ENCODE results near the gene RBP4. TPM values are rescaled to one million over a fixed set of nuclear protein-coding genes. Genes with fewer than 3 reads are reported as not detected.

The RBP4 gene
- total RNA-seq, 1 donor from 2014 or later: 9.0 TPM

DNA sequence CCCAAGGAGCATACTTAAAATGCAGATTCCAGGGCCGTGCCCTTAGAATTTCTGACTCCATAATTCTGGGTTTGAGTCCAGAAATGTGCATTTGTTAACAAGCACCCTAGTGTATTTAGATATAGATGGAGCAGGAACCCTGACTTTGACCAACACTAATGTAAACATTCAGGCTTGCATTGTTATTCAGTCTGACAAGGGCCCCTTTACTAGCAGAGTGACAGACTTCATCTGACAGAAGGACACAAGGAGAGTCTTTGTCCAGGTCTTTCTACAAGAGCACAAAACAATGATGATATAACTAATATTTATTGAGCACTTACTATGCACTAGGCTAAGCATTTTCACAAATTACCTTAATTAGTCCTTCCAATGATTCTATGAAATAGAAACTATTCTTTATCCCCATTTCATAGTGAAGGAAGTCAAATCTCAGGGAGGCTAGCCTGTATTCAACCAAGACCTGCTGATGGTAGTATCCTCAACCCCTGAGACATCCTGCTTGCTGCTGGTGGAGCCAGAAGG is 3.9 kb downstream of the RBP4 start:
- DNase-seq (ENCODE audit: low spot score in 2 of 2) (no peak), FAIRE-seq (no peak)

GRCh38 chr10:93596539-93596938 is 4.5 kb downstream of the RBP4 start:
- FAIRE-seq: no peak
- no peak for DNase-seq (ENCODE audit: low spot score in 2 of 2)

DNA sequence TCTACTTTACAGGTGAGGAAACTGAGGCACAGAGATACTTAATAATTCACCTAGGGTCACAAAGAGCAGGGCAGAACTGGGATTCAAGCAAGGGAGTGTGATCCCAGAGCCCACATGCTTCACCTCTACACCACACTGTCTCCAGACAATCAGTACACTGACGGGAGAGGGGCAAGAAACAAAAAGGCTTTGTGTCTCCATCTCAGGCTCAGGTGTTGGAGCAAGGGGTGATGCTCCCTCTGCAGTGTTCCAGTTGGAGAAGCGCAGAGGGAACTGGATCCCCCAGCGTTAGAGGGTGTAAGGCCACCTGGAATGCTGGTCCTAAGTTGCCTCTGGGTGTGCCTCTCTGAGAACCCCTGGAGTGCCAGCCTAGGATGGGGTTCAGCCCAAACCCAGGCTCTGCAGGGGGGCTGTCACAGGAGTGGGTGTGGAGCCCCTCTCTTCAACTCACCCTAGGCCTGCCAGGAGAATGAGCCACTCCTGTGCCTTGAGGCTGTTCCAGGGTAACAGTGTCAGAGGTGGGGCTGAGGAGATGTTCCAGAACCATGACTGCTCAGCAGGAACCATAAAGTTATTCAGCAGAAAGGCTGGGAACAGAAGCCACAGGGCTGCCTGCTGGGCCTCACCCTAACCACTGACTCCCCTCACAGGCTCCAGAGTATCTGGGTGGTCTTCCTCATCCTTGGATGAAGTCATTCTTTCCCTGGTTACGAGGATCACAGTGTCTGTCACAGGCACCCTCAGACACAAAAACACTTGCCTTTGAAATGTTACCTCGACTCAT is 5.5 kb downstream of the RBP4 start:
- FAIRE-seq (no peak), DNase-seq (ENCODE audit: low spot score in 2 of 2) (no peak)

DNA sequence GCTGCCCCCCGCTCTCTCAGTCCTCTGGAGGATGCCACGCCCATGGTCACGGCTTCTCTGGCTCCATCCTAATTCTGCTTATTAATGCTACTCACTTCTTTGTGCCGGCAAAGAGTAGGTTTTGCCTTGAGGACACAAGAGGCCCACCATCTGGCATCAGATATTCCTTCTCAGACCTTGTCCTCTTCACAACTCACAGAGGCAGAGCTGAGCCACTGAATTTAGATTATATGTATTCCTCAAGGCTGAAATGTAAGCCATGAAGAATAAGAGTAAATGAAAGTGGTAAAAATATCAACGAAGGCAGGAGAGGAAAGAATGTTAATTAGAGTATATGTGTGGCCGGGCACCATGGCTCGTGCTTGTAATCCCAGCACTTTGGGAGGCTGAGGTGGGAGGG is 6.5 kb downstream of the RBP4 start:
- FAIRE-seq (no peak), DNase-seq (ENCODE audit: low spot score in 2 of 2) (no peak)

- DNase-seq (ENCODE audit: low spot score in 2 of 2) (no peak), FAIRE-seq (no peak)
Measured at GRCh38 chr10:93593749-93594148, 7.3 kb downstream of the RBP4 start.

DNA sequence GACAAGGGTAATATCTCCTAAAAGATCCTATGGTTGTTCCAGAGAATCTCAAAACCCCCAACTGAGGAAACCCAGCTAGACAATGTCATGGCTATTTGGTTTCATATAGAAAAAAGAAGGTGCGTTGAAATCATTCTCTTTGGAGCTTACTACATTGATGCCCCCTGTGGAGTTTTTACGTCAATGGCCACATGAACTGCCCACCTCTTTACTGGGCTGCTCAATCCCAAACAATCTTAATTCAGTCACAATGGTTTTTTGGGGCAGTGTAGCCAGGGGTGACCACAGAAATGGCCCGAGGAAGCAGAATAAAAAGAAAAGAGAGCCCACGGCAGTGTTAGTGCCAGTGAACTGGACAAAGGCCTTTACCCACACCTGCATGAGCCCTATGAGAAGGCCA is 7.8 kb downstream of the RBP4 start:
- DNase-seq (ENCODE audit: low spot score in 2 of 2): no peak
- FAIRE-seq: no peak

- FAIRE-seq: no peak
- DNase-seq (ENCODE audit: low spot score in 2 of 2): no peak
Measured at GRCh38 chr10:93591065-93591808, 9.8 kb downstream of the RBP4 start.

DNA sequence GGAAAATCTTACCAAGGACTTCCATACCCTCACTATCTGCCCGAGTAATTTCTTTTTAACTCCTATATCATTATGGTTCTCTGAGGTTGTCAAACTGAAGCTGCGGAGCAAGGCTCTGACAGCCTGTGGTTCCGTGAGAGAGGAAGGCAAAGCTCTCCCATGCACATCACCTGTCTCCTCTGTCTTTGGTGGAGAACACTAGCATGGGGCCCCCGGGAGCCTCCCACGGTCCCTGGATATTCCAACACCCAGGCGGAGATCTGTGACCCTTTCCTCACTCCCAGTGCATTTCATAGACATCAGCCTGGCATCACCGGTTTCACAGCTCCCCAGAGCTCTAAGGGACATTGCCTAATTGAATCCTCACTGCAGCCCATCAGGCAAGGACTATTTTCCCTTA is 10.4 kb downstream of the RBP4 start:
- DNase-seq (ENCODE audit: low spot score in 2 of 2) (no peak), FAIRE-seq (no peak)

GRCh38 chr10:93589648-93590562 is 11.1 kb downstream of the RBP4 start:
- DNase-seq (ENCODE audit: low spot score in 2 of 2) (no peak), FAIRE-seq (no peak)

GRCh38 chr10:93584445-93584844 is 16.6 kb downstream of the RBP4 start:
- FAIRE-seq (no peak), DNase-seq (ENCODE audit: low spot score in 2 of 2) (no peak)

DNA sequence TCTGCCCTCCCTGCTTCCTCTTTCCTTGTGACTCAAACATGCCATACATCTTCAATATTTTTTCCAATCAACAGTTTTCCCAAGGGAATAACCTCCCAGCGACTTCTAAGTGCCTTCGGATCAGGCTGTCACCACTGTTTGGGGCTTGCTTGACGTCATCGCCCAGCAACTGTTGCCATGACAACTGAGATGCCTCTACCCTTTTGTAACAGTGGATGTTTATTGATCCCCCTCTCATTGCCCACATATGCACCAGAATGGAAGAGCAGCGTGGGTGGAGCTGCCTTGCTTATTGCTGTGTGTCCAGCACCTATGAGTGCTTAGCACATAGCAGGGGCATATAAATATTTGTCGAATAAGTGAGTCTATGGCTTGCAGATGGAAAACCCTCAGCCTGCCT is 20.2 kb downstream of the RBP4 start:
- no peak for FAIRE-seq
- DNase-seq (ENCODE audit: low spot score in 2 of 2): no peak

DNA sequence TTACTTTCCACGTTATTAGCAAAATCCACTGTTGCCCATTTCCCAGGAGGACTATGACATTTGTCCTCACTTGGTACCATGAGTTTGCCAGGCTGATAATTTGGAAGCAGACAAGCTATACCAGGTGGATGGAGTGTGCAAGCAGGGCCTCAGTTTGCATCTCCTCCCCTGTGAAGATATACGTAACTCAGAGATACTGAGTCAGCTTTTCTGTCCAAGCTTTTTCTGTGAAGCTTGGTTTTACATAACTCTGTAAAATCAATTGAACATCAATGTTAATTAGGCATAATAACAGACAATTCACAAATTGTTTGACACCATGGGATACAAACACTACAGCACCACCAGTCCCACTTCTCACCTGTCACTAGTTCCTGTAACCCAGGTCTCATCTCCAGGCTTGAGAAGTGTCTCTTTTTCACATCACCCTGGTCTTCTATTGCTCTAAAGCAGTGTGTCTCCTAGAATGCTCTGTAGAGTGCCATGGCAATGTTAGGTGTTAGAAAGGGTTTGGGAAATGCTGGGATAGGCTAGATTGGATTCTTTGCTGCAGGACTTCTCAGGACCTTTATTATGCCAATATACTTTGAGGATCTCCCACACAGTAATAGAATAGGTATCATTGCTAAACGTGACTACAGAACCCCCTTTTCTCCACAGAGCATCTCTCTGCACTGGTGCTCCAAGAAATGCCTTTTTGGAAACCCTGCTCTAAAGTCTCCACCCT is 20.9 kb downstream of the RBP4 start:
- FAIRE-seq: no peak
- no peak for DNase-seq (ENCODE audit: low spot score in 2 of 2)

DNA sequence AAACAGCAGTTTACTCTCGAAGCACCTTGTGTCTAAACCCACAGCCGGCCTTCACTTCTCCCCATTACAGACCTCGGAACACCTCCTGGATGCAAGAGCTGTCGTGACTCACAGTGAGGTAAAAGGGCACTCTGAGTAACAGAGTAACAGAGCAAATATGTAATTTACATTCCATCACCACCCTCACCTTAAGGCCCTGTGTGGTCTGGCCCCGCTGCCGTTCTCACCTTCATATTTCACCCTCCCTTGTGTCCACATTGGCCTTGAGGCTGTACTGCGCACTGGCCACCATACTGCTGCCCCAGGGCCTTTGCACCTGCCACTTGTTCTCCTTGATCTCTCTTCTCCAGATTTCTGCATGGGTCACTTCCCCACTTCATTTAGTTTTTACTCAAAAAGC is 21.9 kb downstream of the RBP4 start:
- DNase-seq (ENCODE audit: low spot score in 2 of 2) (no peak), FAIRE-seq (no peak)

DNA sequence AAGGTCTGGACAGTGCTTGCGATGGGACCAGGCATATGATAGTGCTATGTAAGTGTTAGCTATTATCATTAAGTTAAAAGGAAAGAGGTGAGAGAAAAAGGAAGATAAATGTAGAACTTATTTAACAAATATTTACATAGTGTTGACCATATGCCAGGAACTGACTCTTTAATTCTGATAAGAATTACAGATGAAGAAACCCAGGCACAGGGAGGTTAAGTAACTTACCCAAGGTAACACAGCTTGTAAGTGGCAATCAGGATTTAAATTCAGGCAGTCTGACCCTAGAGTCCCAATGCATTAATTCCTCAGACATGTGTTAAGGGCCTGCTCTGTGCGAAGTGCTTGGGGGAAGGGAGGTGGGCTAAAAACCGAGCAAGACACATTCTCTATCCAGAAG is 23.5 kb downstream of the RBP4 start:
- no peak for DNase-seq (ENCODE audit: low spot score in 2 of 2)

GRCh38 chr10:93576888-93577287 is 24.1 kb downstream of the RBP4 start:
- FAIRE-seq (no peak), DNase-seq (ENCODE audit: low spot score in 2 of 2) (no peak)

More for the DNA sequence above, 23.5 kb downstream of the RBP4 start:
- no peak for FAIRE-seq

DNA sequence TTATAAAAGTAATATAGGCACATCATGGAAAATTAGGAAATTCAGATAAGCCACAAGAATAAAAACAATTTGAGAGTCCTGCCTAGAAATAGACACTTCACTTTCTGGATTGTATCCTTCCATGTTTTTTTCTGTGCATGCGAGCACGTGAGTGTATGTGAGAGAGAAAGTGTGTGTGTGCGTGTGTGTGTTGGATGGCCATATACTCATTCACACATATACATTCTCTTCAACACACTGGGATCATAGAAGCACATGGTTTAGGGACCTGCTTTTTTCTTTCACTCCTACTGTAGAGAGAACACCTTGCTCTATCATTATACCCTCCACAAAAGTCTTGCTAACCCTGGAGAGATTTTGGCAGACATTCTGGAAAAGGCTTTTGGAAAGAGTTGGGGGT is 27.1 kb downstream of the RBP4 start:
- DNase-seq (ENCODE audit: low spot score in 2 of 2) (no peak), FAIRE-seq (no peak)

DNA sequence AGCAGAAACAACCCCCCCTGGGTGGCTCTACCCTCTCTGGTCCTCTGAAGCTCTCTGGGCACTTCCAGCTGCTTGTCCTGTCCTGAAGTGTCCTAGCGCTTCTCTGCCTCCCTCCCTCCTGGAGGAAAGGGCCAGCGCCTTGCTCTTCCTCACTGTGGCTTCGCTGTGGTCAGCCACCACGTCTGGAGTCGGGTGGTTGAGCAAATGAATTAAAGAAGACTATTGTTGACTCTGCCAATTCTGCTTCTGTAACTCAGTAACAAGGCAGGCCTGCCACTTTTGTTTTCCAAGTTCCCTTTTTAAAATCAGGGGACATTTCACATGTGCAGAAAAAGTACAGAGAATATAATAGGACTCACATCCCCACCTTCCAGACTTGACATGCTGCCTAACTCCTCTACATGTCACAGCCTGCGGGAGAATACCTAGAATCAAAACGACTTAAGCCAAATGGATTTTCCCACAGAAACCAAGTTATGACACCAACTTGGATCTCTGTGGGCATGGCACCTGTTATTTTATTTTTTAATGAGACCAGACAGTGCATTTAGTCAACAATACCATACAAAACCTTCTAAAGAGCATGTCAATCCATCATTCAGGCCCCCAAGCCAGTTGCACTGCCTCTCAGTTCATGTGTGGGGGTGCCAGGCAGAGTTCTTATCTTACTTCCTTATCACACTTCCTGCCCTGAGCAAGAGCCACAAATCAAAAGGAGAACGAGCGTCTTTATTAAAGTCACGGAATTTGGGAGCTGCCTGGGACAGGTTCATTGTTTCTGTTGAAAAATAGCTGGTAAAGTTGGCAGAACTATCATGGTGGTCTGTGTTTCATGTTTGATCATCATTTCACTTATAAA is 27.8 kb downstream of the RBP4 start:
- no peak for DNase-seq (ENCODE audit: low spot score in 2 of 2)
- no peak for FAIRE-seq

- DNase-seq (ENCODE audit: low spot score in 2 of 2) (no peak), FAIRE-seq (no peak)
Measured at GRCh38 chr10:93572606-93573005, 28.4 kb downstream of the RBP4 start.

- FAIRE-seq: no peak
- no peak for DNase-seq (ENCODE audit: low spot score in 2 of 2)
Measured at GRCh38 chr10:93570383-93570782, 30.7 kb downstream of the RBP4 start.
